GM12875 (cell line): ENCODE results near the gene MYO15B.

Experiments used
- H3K4me3 ChIP-seq: one replicate; pipeline ENCODE4 v1.5.1; 2011; ENCODE audit warnings: low read depth, low read length, control low read depth
- CTCF ChIP-seq: IDR thresholded peaks from 2 replicates; pipeline ENCODE4 v1.5.1; 2011; ENCODE audit warnings: low read depth, mild to moderate bottlenecking, control low read depth, inconsistent platforms, low read length, moderate library complexity, borderline replicate concordance; ENCODE audit not compliant: insufficient read depth

Gene MYO15B

GRCh38 chr17:75668489-75668888 lies 80.9 kb downstream of the MYO15B start:
- TF ChIP-seq CTCF, result no peak
- H3K4me3 ChIP-seq, result no peak overlapping the region

GRCh38 chr17:75670868-75671267 lies 83.3 kb downstream of the MYO15B start:
- TF ChIP-seq CTCF, result no peak
- no peak overlapping the region for H3K4me3 ChIP-seq

GRCh38 chr17:75672011-75672410 lies 84.4 kb downstream of the MYO15B start:
- no peak for TF ChIP-seq CTCF
- no peak overlapping the region for H3K4me3 ChIP-seq

GRCh38 chr17:75673487-75673886 lies 85.9 kb downstream of the MYO15B start:
- H3K4me3 ChIP-seq, result no peak overlapping the region
- no peak for TF ChIP-seq CTCF
